HEK293T (cell line): ENCODE measurements around the gene TPSG1.

Experiments
- FOXA1 ChIP-seq: fragments of 450-650 bp; IDR thresholded peaks from 2 replicates; pipeline ENCODE4 v1.6.1; 2016; ENCODE audit warnings: mild to moderate bottlenecking
- SUZ12 ChIP-seq: fragments of 450-650 bp; IDR thresholded peaks from 2 replicates; pipeline ENCODE4 v1.6.1; 2016; ENCODE audit warnings: mild to moderate bottlenecking

GRCh38 chr16:1209081-1209480 lies 16.0 kb downstream of the TPSG1 start:
- TF ChIP-seq FOXA1: no peak
- no peak for TF ChIP-seq SUZ12
